Ovary (tissue), 3 donors: Measurements from ENCODE around the gene ARR3.

ENCODE experiments used
- CTCF ChIP-seq, 3 donors: fragments of 450-650 bp in 2 of 3; fragments of 200-600 bp in 1 of 3; IDR thresholded peaks; one replicate each; pipeline versions ENCODE4 v1.5.1 to v1.8.0; 2016 to 2022; ENCODE audit warnings: antibody characterized with exemption in 3 of 3, mild to moderate bottlenecking in 1 of 3
- EP300 ChIP-seq: sonication (generic); formaldehyde crosslinking; IDR thresholded peaks from one replicate; pipeline ENCODE4 v1.6.1; 2017; ENCODE audit warnings: antibody characterized with exemption
- donor health status: DM: no; HTN: no; CAD: no.

DNA sequence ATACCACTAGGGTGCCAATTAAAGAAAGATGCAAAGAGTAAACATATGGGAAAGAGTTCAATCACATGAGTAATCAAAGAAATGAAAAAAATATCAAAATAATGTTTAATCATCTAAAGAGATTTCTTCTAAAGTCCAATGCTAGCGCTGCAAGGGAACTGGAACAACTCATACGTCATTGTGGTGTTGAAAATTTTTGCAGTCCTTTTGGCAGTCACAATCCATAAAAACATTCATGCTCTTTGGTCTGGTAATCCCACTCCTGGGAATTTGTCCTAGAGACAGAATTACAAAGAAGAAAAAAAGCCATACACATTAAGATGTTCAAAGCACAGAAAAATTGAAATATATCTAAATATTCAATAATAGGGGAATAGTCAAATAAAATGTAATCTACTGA lies 12.7 kb upstream of the ARR3 start:
- TF ChIP-seq CTCF (IDR thresholded peaks at IDR 0.05) (no peak), EP300 (no peak)
